K562 (cell line): ENCODE data around the gene FGF5. TPM values are rescaled to one million over a fixed set of nuclear protein-coding genes. Genes with fewer than 3 reads are reported as not detected.

Source experiments
- ATAC-seq: fragments of 200-7000 bp; cut with Tn5 transposase; 3 replicates; pipeline ENCODE4 v1.9.1; 2020; ENCODE audit warnings: moderate library complexity
- BruUV-seq: library from RNA; stranded (reverse); fragments of 400-500 nt; replicated peaks from 2 replicates; lab custom pipeline; 2021; lab: Mats Ljungman, UMichigan
- CTCF ChIA-PET: fragments of 300-600 bp; formaldehyde crosslinking; extraction: SDS; loops from one replicate; lab custom pipeline; 2021; ENCODE audit warnings: low intra/inter-chr PET ratio; lab: Yijun Ruan, JAX
- POLR2A ChIA-PET: fragments of 300-600, 350-650 bp; sonication (Branson Sonifier 250); formaldehyde crosslinking; extraction: SDS; loops from one replicate; lab custom pipeline; 2021; ENCODE audit warnings: antibody characterized with exemption, inconsistent platforms; lab: Yijun Ruan, JAX
- DNase-seq, 4 experiments: peaks; one replicate each; pipeline versions ENCODE4 v3.0.0 to v3.0.0-alpha.2; 2011 to 2018; ENCODE audit warnings: low spot score in 3 of 4, mixed read lengths in 3 of 4; ENCODE audit errors: extremely low read depth in 1 of 4
- FAIRE-seq: peaks from 2 replicates; lab custom pipeline; 2011; peaks lifted over from hg19 to GRCh38; lab: Jason Lieb, UNC
- H2AFZ ChIP-seq: 2 replicates; pipeline ENCODE4 v1.6.0; 2011; ENCODE audit warnings: low read depth, low read length, control low read depth, inconsistent platforms
- H3K27ac ChIP-seq: fragments of 200-600 bp; 3 replicates; pipeline ENCODE4 v1.8.0; 2011; ENCODE audit warnings: low read depth, mild to moderate bottlenecking, control low read depth, inconsistent platforms, low read length, moderate library complexity, mixed read lengths; ENCODE audit errors: extremely low read depth
- H3K27me3 ChIP-seq, 2 experiments: fragments of 300-600 bp in 1 of 2; 2 replicates in 1 of 2; 3 replicates in 1 of 2; pipeline versions ENCODE4 v1.6.0 to v1.8.0; 2011; ENCODE audit warnings: inconsistent platforms in 2 of 2, low read length in 2 of 2, mild to moderate bottlenecking in 1 of 2, mixed read lengths in 1 of 2, moderate library complexity in 1 of 2; ENCODE audit not compliant: control insufficient read depth in 2 of 2, insufficient read depth in 2 of 2
- H3K36me3 ChIP-seq: fragments of 300-600 bp; 3 replicates; pipeline ENCODE4 v1.8.0; 2011; ENCODE audit warnings: mild to moderate bottlenecking, low read length, inconsistent platforms; ENCODE audit not compliant: control insufficient read depth, insufficient read depth
- H3K4me1 ChIP-seq, 2 experiments: fragments of 200-600 bp in 1 of 2; replicated peaks in 1 of 2; 2 replicates in 1 of 2; 3 replicates in 1 of 2; pipeline versions ENCODE4 v1.5.1 to v1.8.0; 2011; ENCODE audit warnings: inconsistent platforms in 2 of 2, low read length in 2 of 2, mild to moderate bottlenecking in 1 of 2, mixed read lengths in 1 of 2, moderate library complexity in 1 of 2; ENCODE audit not compliant: control insufficient read depth in 2 of 2, insufficient read depth in 2 of 2
- H3K4me2 ChIP-seq: 2 replicates; pipeline ENCODE4 v1.6.1; 2011; ENCODE audit warnings: low read length, control low read depth, inconsistent platforms, mixed read lengths; ENCODE audit not compliant: insufficient read depth
- H3K4me3 ChIP-seq: fragments of 200-600 bp; sonication (generic), shearing (Covaris generic); 2 replicates; pipeline ENCODE4 v1.5.1; 2016; ENCODE audit warnings: control low read depth, inconsistent platforms
- H3K79me2 ChIP-seq: fragments of 200-600 bp; 3 replicates; pipeline ENCODE4 v1.8.0; 2011; ENCODE audit warnings: low read length, inconsistent platforms; ENCODE audit not compliant: control insufficient read depth, insufficient read depth
- H3K9ac ChIP-seq, 2 experiments: 2 replicates each; pipeline versions ENCODE4 v1.6.0 to v1.6.1; 2011; ENCODE audit warnings: low read depth in 2 of 2, low read length in 2 of 2, control low read depth in 1 of 2, inconsistent platforms in 1 of 2, mild to moderate bottlenecking in 1 of 2, mixed read lengths in 1 of 2; ENCODE audit not compliant: insufficient read depth in 1 of 2
- H3K9me1 ChIP-seq: one replicate; pipeline ENCODE4 v1.6.0; 2011; ENCODE audit warnings: inconsistent platforms, mild to moderate bottlenecking, low read length, moderate library complexity; ENCODE audit not compliant: control insufficient read depth, insufficient read depth
- H3K9me3 ChIP-seq: replicated peaks from 2 replicates; pipeline ENCODE4 v1.5.1; 2011; ENCODE audit warnings: low read depth, low read length, inconsistent platforms; ENCODE audit not compliant: control insufficient read depth, insufficient read depth
- H4K20me1 ChIP-seq: replicated peaks from 2 replicates; pipeline ENCODE4 v1.6.1; 2011; ENCODE audit warnings: low read length, inconsistent platforms, mixed read lengths; ENCODE audit not compliant: control insufficient read depth, insufficient read depth
- BRD4 ChIP-seq: fragments of 200-600 bp; sonication (generic); IDR thresholded peaks from 2 replicates; pipeline ENCODE4 v1.6.1; 2017; ENCODE audit warnings: inconsistent platforms
- BRF2 ChIP-seq: IDR thresholded peaks from 3 replicates; pipeline ENCODE4 v1.6.1; 2011; ENCODE audit warnings: borderline replicate concordance, mild to moderate bottlenecking; ENCODE audit not compliant: insufficient read length, insufficient read depth
- CHAMP1 ChIP-seq: fragments of 450-650 bp; IDR thresholded peaks from 2 replicates; pipeline ENCODE4 v1.6.1; 2016; ENCODE audit warnings: mild to moderate bottlenecking
- CHD1 ChIP-seq: fragments of 200-600 bp; sonication (generic); IDR thresholded peaks from one replicate; pipeline ENCODE4 v1.6.1; 2012; ENCODE audit warnings: mild to moderate bottlenecking, moderate library complexity, low read length, inconsistent platforms
- EHMT2 ChIP-seq: fragments of 450-650 bp; IDR thresholded peaks from 2 replicates; pipeline ENCODE4 v1.6.1; 2018; ENCODE audit warnings: antibody characterized with exemption
- MECOM ChIP-seq: fragments of 250-450 bp; sonication (Bioruptor Pico); IDR thresholded peaks from 2 replicates; pipeline ENCODE4 v1.8.0; 2022; ENCODE audit warnings: inconsistent platforms
- RFX1 ChIP-seq: fragments of 450-650 bp; IDR thresholded peaks from 2 replicates; pipeline ENCODE4 v1.6.1; 2016; ENCODE audit warnings: mild to moderate bottlenecking, moderate library complexity
- SUPT5H ChIP-seq: fragments of 450-650 bp; IDR thresholded peaks from 2 replicates; pipeline ENCODE4 v1.6.1; 2016
- ZEB2 ChIP-seq: fragments of 450-650 bp; IDR thresholded peaks from 2 replicates; pipeline ENCODE4 v1.6.1; 2016
- ZFP1 ChIP-seq: fragments of 450-650 bp; formaldehyde crosslinking; IDR thresholded peaks from 2 replicates; pipeline ENCODE4 v1.4.0; 2020; ENCODE audit warnings: mild to moderate bottlenecking, mixed read lengths
- ZFX ChIP-seq: sonication (generic); formaldehyde crosslinking; IDR thresholded peaks from 2 replicates; pipeline ENCODE4 v1.8.0; 2022; ENCODE audit warnings: mild to moderate bottlenecking, missing genetic modification reagents, moderate library complexity
- WGBS: fragments of 100-300 bp; shearing (Covaris generic); methylation state at CpG from one replicate; pipeline ENCODE4 v1.1.6; 2016; ENCODE audit warnings: low coverage, mixed read lengths; ENCODE audit not compliant: insufficient coverage; ENCODE audit errors: missing lambda C conversion rate; 5-methylcytosine and 5-hydroxymethylcytosine counted together
- in situ Hi-C: fragments of 300-500 bp; cut with MboI; formaldehyde crosslinking; loops from 4 replicates; pipeline ENCODE4 v1.15.0; 2018; ENCODE audit warnings: inconsistent platforms, mixed read lengths
- intact Hi-C: fragments of 100-400 bp; cut with micrococcal nuclease; formaldehyde crosslinking; loops from 2 replicates; pipeline ENCODE4 v1.14.2; 2022
- polyA plus RNA-seq, 8 experiments: library from polyadenylated mRNA; depleted of rRNA in 4 of 8; stranded (reverse) in 5 of 8; unstranded in 3 of 8; fragments of >200 nt; fragmentation: Nextera tagmentation in 2 of 8; fragmentation: Illumina TruSeq in 1 of 8; extraction: Ambion mirVana in 2 of 8; extraction: Trizol in 1 of 8; gene quantifications; 2 replicates each; pipeline versions ENCODE4 v1.2.1 to v1.2.3, GENCODE V29; 2011 to 2014; ENCODE audit warnings: inconsistent platforms in 1 of 8, missing spikeins in 1 of 8
- total RNA-seq, 7 experiments: library from RNA; depleted of rRNA in 6 of 7; stranded (reverse); fragments of >200 nt in 6 of 7; fragmentation: Illumina TruSeq in 2 of 7; extraction: Trizol in 2 of 7; gene quantifications; 2 replicates each; pipeline versions ENCODE4 v1.2.1 to v1.2.3, GENCODE V29; 2011 to 2021; ENCODE audit warnings: low replicate concordance in 1 of 7
- TF ChIP-seq, protein P1 (sequence below): fragments of 250-450 bp; sonication (Bioruptor Pico); IDR thresholded peaks from 2 replicates; pipeline ENCODE4 v1.8.0; 2022; ENCODE audit warnings: moderate library complexity, mild to moderate bottlenecking, inconsistent platforms
- TF ChIP-seq, protein P2 (sequence below): fragments of 250-450 bp; sonication (Bioruptor Pico); IDR thresholded peaks from 2 replicates; pipeline ENCODE4 v1.5.0; 2021
- TF ChIP-seq, protein P3 (sequence below): fragments of 450-650 bp; IDR thresholded peaks from one replicate; pipeline ENCODE4 v1.6.1; 2018; ENCODE audit warnings: mild to moderate bottlenecking, moderate library complexity; ENCODE audit not compliant: partially characterized antibody
- TF ChIP-seq, protein P4 (sequence below): fragments of 250-450 bp; sonication (Bioruptor Pico); IDR thresholded peaks from 2 replicates; pipeline ENCODE4 v1.8.0; 2021; ENCODE audit warnings: mild to moderate bottlenecking, moderate library complexity

FGF5 gene
- total and polyA plus RNA-seq, 9 of the 15 experiments (the other 6 are each of a cell fraction or from before 2014, with no cell fraction given), result 0.38 to 2.7 (median 1.1) TPM

GRCh38 chr4:80295336-80295735, 28.9 kb downstream of the FGF5 start (continued):
- TF ChIP-seq, protein P1, sequence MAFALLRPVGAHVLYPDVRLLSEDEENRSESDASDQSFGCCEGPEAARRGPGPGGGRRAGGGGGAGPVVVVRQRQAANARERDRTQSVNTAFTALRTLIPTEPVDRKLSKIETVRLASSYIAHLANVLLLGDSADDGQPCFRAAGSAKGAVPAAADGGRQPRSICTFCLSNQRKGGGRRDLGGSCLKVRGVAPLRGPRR (CRISPR knock-in tag), result no peak

DNA sequence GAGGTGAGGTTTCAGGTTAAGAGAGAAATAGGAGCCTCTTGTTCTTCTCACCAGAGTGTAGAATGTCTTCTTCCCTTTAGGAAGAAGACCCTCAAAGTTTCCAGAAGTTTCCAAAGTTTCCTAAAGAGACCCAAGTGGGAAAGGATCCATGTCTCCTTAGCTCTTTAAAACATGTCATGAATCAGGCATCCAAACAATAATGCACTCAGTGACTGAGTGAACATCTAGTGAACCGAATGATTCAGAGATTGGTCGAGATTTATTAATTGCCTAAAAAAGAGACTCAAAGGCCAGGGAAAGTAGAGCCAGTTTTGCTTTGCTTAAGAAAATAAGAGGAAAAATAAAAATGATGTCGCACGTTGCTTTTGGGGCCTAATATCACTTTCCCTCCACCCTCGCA, 29.4 kb downstream of the FGF5 start:
- 57% methylated on average over 5 of the region's 5 CpGs for WGBS
- no peaks in the 10 kb centered on the region for H3K27me3 ChIP-seq
- ChIA-PET CTCF (no interaction called here), POLR2A (interaction anchor here (0.9 kb wide), 1 partner anchor 40 kb away, joined by 6 read pairs; the partner anchor contains the start of gene CFAP299)
- no peak for FAIRE-seq
- no peak overlapping the region for H3K4me2 ChIP-seq
- H3K4me3 ChIP-seq, result no peak overlapping the region
- in situ Hi-C loops (no loop called here), intact Hi-C loops (no loop called here)
- H3K27ac ChIP-seq, result no peak overlapping the region
- no peaks in the 10 kb centered on the region for H3K9me1 ChIP-seq
- H2AFZ ChIP-seq, result no peak overlapping the region
- H4K20me1 ChIP-seq, result no peaks in the 10 kb centered on the region
- no TSS peak for BruUV-seq
- no peak for DNase-seq
- no peaks in the 10 kb centered on the region for H3K9me3 ChIP-seq
- no peaks in the 10 kb centered on the region for H3K36me3 ChIP-seq
- no peaks in the 10 kb centered on the region for H3K79me2 ChIP-seq
- H3K9ac ChIP-seq, result no peak overlapping the region
- H3K4me1 ChIP-seq, result no peaks in the 10 kb centered on the region
- ATAC-seq, result no peak
- no peak for TF ChIP-seq SUPT5H
- no peak for TF ChIP-seq ZFP1 (CRISPR knock-in tag)
- no peak for TF ChIP-seq ZFX (CRISPR knock-in tag)
- TF ChIP-seq, protein P2, sequence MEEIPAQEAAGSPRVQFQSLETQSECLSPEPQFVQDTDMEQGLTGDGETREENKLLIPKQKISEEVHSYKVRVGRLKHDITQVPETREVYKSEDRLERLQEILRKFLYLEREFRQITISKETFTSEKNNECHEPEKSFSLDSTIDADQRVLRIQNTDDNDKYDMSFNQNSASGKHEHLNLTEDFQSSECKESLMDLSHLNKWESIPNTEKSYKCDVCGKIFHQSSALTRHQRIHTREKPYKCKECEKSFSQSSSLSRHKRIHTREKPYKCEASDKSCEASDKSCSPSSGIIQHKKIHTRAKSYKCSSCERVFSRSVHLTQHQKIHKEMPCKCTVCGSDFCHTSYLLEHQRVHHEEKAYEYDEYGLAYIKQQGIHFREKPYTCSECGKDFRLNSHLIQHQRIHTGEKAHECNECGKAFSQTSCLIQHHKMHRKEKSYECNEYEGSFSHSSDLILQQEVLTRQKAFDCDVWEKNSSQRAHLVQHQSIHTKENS, result no peak
- TF ChIP-seq EHMT2, result no peak
- no peak for TF ChIP-seq BRD4
- TF ChIP-seq, protein P3, sequence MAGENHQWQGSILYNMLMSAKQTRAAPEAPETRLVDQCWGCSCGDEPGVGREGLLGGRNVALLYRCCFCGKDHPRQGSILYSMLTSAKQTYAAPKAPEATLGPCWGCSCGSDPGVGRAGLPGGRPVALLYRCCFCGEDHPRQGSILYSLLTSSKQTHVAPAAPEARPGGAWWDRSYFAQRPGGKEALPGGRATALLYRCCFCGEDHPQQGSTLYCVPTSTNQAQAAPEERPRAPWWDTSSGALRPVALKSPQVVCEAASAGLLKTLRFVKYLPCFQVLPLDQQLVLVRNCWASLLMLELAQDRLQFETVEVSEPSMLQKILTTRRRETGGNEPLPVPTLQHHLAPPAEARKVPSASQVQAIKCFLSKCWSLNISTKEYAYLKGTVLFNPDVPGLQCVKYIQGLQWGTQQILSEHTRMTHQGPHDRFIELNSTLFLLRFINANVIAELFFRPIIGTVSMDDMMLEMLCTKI, result no peak
- TF ChIP-seq CHD1, result no peak
- no peak for TF ChIP-seq BRF2
- TF ChIP-seq, protein P4, sequence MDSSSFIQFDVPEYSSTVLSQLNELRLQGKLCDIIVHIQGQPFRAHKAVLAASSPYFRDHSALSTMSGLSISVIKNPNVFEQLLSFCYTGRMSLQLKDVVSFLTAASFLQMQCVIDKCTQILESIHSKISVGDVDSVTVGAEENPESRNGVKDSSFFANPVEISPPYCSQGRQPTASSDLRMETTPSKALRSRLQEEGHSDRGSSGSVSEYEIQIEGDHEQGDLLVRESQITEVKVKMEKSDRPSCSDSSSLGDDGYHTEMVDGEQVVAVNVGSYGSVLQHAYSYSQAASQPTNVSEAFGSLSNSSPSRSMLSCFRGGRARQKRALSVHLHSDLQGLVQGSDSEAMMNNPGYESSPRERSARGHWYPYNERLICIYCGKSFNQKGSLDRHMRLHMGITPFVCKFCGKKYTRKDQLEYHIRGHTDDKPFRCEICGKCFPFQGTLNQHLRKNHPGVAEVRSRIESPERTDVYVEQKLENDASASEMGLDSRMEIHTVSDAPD (CRISPR knock-in tag), result no peak
- no peak for TF ChIP-seq RFX1
- no peak for TF ChIP-seq MECOM (CRISPR knock-in tag)
- no peak for TF ChIP-seq ZEB2
- TF ChIP-seq CHAMP1, result no peak
